Heart left ventricle (tissue), 13 donors: ENCODE data around the gene PMEL.

Experiments
- CTCF ChIP-seq, 12 donors: fragments of 200-600 bp; sonication (generic) in 4 of 12; IDR thresholded peaks; one replicate each; pipeline versions ENCODE4 v1.5.0 to v1.8.0; 2018 to 2022; ENCODE audit warnings: antibody characterized with exemption in 12 of 12, mild to moderate bottlenecking in 5 of 12
- POLR2A ChIP-seq, 2 donors: fragments of 450-650 bp; IDR thresholded peaks; one replicate each; pipeline ENCODE4 v1.6.1; 2017; ENCODE audit warnings: antibody characterized with exemption in 2 of 2, mild to moderate bottlenecking in 2 of 2, moderate library complexity in 2 of 2
- donor health status: ischemic (EF 13 %, LVEDD 7.1; RV severe dilation, severe dysfunction).
- donor health status: DM: no; HTN: yes; CAD: no.
- donor health status: DM: no; HTN: no; CAD: no.
- donor health status: ischemic (EF 25% LVEDD 6.9; RV normal size, moderate dysfunction).
- donor health status: ischemic (EF 25% LVEDD 5.7; RV mildly dilated, moderate dysfunction).
- donor health status: ischemic (EF 35%, LVEDD 5.7; RV mildly dilated, moderate dysfunction).
- donor health status: nonischemic (EF 11% LVEDD 7.7; RV severe dilation, severe dysfunction).
- donor health status: DM: yes; HTN: yes; CAD: no.
- donor health status: PGD.
- donor health status: ischemic (EF 29% LVEDD 5.4; RV normal size, mild dysfunction).
- donor health status: nonischemic (EF 23%, LVEDD 6.1; RV moderate dilation, normal function).

DNA sequence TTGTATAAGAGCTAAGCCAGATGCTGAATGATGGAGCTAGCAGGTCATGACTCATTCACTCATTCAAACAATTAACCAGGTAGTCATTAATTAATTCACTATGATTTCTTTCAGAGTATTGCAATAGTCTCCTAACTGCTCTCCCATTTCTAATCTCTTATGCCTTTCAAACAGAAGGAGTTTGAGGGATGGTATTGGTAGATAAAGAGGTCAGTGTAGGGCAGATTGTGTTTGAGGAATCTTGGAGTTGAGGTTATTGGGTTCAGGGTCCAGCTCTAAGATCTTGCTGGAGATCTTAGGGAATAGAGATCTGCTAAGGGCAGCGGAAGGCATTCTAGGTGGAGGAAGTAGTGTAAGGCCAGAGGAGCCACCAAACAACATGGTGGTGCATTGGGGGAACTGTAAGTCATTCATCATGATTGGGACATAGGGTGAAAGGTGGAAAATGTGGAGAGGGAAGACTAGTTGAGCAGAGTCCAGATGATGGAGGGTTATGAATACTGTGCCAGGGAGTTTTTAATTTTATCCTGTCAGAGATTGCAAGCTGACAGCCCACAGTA, 23.2 kb downstream of the PMEL start:
- TF ChIP-seq POLR2A (IDR thresholded peaks at IDR 0.05) (no peak), CTCF (IDR thresholded peaks at IDR 0.05) (no peak)
